Ishikawa (cell line): ENCODE data around the gene HOXB4.

Experiments
- CEBPB ChIP-seq: IDR thresholded peaks from 2 replicates; pipeline ENCODE4 v1.6.1; 2012
- CREB1 ChIP-seq: IDR thresholded peaks from 2 replicates; pipeline ENCODE4 v1.6.1; 2012; ENCODE audit warnings: low read depth
- EGR1 ChIP-seq: IDR thresholded peaks from 2 replicates; pipeline ENCODE4 v1.6.1; 2012
- EP300 ChIP-seq: IDR thresholded peaks from 2 replicates; pipeline ENCODE4 v1.6.1; 2012; ENCODE audit warnings: borderline replicate concordance
- FOXM1 ChIP-seq: IDR thresholded peaks from 2 replicates; pipeline ENCODE4 v1.6.1; 2012; ENCODE audit warnings: low read depth, borderline replicate concordance
- MAX ChIP-seq: IDR thresholded peaks from 2 replicates; pipeline ENCODE4 v1.6.1; 2012
- RAD21 ChIP-seq: IDR thresholded peaks from 2 replicates; pipeline ENCODE4 v1.6.1; 2012; ENCODE audit warnings: low read depth
- REST ChIP-seq: IDR thresholded peaks from 2 replicates; pipeline ENCODE4 v1.6.1; 2012; ENCODE audit warnings: low read depth, mild to moderate bottlenecking
- TAF1 ChIP-seq: IDR thresholded peaks from 2 replicates; pipeline ENCODE4 v1.6.1; 2012; ENCODE audit warnings: low read depth, mild to moderate bottlenecking
- TCF12 ChIP-seq: IDR thresholded peaks from 2 replicates; pipeline ENCODE4 v1.6.1; 2012; ENCODE audit warnings: low read depth
- TEAD4 ChIP-seq: IDR thresholded peaks from 2 replicates; pipeline ENCODE4 v1.6.1; 2012
- USF1 ChIP-seq: IDR thresholded peaks from 2 replicates; pipeline ENCODE4 v1.6.1; 2012
- YY1 ChIP-seq: IDR thresholded peaks from 2 replicates; pipeline ENCODE4 v1.6.1; 2012; ENCODE audit warnings: low read depth
- ZBTB7A ChIP-seq: IDR thresholded peaks from 2 replicates; pipeline ENCODE4 v1.6.1; 2012; ENCODE audit warnings: low read depth

GRCh38 chr17:48545539-48545938 is 32.6 kb downstream of the HOXB4 start:
- no peak for TF ChIP-seq CEBPB
- TF ChIP-seq REST: no peak
- TF ChIP-seq MAX: no peak
- TF ChIP-seq EP300: no peak
- TF ChIP-seq RAD21: no peak
- TF ChIP-seq EGR1: no peak
- TF ChIP-seq CREB1: no peak
- no peak for TF ChIP-seq FOXM1
- no peak for TF ChIP-seq USF1
- no peak for TF ChIP-seq TAF1
- no peak for TF ChIP-seq YY1
- no peak for TF ChIP-seq TEAD4
- no peak for TF ChIP-seq ZBTB7A
- TF ChIP-seq TCF12: no peak
